Caki2 (cell line): ENCODE results near the gene DOC2A. TPM values are rescaled to one million over a fixed set of nuclear protein-coding genes. Genes with fewer than 3 reads are reported as not detected.
"Not testable (repeated sequence)": the region's sequence is repeated elsewhere in the genome, so short reads cannot be mapped to it uniquely, and the experiment has no call there.

Source experiments
- DNase-seq: peaks from one replicate; pipeline ENCODE4 v3.0.0-alpha.2; 2015; ENCODE audit warnings: low read depth
- in situ Hi-C: cut with HindIII; loops from 2 replicates; pipeline ENCODE4 v1.10.0; 2016; ENCODE audit warnings: low sequenced_read_pairs, low pct_unique_long_range_greater_than_20kb, mixed read lengths
- total RNA-seq: library from RNA; depleted of rRNA; stranded (reverse); fragments of >200 nt; shearing (Covaris generic); gene quantifications from 2 replicates; pipeline ENCODE4 v1.2.3, GENCODE V29; 2014; ENCODE audit warnings: low replicate concordance; rRNA removed

DOC2A gene
- total RNA-seq, 1 experiment from 2014 or later = 1.7 TPM

DNA sequence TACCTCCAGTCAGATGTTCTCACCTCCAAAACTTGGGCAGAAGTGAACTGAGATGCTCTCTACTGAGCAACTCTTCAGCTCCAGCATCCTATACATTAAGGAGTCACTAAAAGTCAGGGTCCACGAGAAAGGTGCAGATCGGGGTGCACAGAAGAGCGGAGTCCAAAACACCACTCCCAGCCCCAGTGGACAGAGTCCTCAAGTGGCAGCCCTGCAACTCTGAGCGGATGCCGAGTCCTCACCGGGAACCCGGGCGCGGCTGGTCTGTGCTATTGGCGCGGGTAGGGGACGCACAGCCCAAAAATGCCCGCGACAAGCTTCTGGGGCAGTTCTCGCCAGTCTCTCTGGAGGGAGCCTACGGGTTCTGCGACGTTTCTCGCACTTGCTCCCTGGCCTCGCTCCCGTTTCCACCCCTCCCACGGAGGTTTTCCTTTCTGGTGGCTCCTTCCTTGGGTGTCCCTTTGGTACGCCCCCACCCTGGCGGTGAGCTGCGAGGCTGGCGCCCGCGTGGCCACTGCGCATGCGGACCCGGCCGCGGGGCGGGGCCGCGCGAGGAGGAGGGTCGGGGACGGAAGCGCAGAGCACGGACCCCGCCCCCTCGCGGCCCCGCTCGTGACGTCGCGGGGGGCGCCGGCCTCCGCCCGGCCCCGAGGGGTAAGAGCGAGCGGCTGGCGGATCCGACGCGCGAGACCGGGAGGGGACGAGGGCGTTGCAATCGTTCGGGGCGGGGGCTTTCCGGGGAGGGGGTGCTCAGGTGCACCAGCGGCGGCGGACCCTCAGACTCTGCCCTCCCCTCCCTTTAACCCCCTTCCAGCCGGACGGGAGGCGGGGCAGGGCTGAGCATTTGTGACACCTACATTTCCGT lies 49.1 kb downstream of the DOC2A start, which contains the start of gene TMEM219:
Gene TMEM219, plus strand, starts transcription at position 601 of the 865 bp plus-strand sequence. CDS start 1,065 bp downstream, outside the sequence.
- peak; percentile 95 for DNase-seq
- in situ Hi-C loops = no loop called here

DNA sequence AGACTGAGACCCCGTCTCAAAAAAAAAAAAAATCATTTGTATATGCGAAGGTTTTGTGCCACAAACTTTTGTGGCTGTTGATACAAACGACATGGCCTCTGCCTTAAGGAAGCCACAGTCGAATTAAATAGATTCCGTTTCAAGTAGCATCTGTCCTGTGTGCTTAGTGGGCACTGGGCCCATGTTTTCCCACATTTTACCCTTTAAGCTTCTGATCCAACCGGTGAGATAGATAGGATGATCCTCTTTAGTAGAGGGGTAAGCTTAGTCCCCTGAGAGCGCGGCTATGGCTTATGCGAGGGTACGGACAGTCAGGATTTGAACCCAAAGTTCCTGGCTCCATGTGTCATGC lies 49.7 kb downstream of the DOC2A start:
- in situ Hi-C loops = no loop called here
- DNase-seq = no peak

DNA sequence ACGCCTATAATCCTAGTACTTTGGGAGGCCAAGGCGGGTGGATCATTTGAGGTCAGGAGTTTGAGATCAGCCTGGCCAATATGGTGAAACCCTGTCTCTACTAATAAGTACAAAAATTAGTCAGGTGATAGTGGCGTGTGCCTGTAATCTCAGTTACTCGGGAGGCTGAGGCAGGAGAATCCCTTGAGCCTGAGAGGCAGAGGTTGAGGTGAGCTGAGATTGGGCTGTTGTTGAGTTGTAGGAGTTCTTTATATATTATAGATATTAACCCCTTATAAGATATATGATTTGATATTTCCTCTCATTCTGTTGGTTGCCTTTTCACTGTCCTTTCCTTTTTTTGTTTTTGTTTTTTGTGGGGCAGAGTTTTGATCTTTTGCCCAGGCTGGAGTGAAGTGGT lies 51.0 kb downstream of the DOC2A start:
- in situ Hi-C loops, DNase-seq: not testable (repeated sequence)

DNA sequence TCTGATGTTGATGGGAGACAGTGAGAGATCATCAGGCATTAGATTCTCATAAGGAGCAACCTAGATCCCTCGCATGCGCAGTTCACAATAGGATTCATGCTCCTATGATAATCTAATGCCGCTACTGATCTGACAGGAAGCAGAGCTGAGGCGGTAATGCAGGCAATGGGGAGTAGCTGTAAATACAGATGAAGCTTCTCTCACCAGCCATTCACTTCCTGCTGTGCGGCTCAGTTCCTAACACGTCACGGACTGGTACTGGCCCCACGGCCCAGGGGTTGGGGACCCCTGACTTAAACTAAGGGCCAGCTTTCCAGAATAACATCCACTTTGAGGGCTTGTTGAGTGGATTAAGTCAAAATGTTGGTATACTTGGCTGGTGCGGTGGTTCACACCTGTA lies 51.5 kb downstream of the DOC2A start:
- no peak for DNase-seq
- in situ Hi-C loops = no loop called here

DNA sequence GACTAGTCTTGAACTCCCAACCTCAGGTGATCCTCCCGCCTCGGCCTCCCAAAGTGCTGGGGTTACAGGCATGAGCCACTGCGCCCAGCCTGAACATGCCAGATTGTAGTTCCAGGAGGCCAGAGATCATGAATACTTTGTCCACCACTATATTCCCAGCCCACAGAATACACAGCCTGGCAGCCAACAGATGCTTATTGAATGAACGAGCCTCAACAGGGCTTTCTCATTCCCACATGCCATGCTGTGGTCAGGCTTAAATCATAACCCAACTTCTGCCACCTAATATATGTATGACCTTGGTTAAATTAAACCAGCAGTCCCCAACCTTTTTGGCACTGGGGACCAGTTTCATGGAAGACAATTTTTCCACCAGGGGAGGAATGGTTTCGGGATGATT lies 52.1 kb downstream of the DOC2A start:
- in situ Hi-C loops = no loop called here
- no peak for DNase-seq

Other genes starting within 250 kb of the DOC2A start
- not detected in 2 replicates for gene ZG16, start 232.8 kb downstream of the DOC2A start, total RNA-seq
- gene KIF22, start 220.3 kb downstream of the DOC2A start, total RNA-seq = 168 and 188 TPM in 2 replicates
- 339 and 403 TPM in 2 replicates for gene MAZ, start 204.5 kb downstream of the DOC2A start, total RNA-seq
- not detected in 2 replicates for gene PRRT2, start 198.8 kb downstream of the DOC2A start, total RNA-seq
- 117 and 122 TPM in 2 replicates for gene PAGR1, start 194.9 kb downstream of the DOC2A start, total RNA-seq
- 282 and 291 TPM in 2 replicates for gene MVP, start 190.6 kb downstream of the DOC2A start, total RNA-seq
- 92.6 and 130 TPM in 2 replicates for gene CDIPT, start 147.8 kb downstream of the DOC2A start, total RNA-seq
- gene SEZ6L2, start 111.5 kb downstream of the DOC2A start, total RNA-seq = 50.1 and 68.9 TPM in 2 replicates
- gene ASPHD1, start 110.5 kb downstream of the DOC2A start, total RNA-seq = 53.6 and 71.5 TPM in 2 replicates
- gene KCTD13, start 84.8 kb downstream of the DOC2A start, total RNA-seq = 9.8 and 29.1 TPM in 2 replicates
- gene TMEM219, start 48.9 kb downstream of the DOC2A start, total RNA-seq = 129 and 252 TPM in 2 replicates
- 57.0 and 75.8 TPM in 2 replicates for gene TAOK2, start 37.2 kb downstream of the DOC2A start, total RNA-seq
- gene HIRIP3, start 15.4 kb downstream of the DOC2A start, total RNA-seq = 8.2 and 21.6 TPM in 2 replicates
- 131 and 229 TPM in 2 replicates for gene INO80E, start 14.8 kb downstream of the DOC2A start, total RNA-seq
- gene C16orf92, start 12.2 kb upstream of the DOC2A start, total RNA-seq = not detected in 2 replicates
- 1.4 and 3.4 TPM in 2 replicates for gene TLCD3B, start 20.2 kb upstream of the DOC2A start, total RNA-seq
- 1,849 and 1,917 TPM in 2 replicates for gene ALDOA, start 54.7 kb upstream of the DOC2A start, total RNA-seq
- 228 and 297 TPM in 2 replicates for gene PPP4C, start 65.0 kb upstream of the DOC2A start, total RNA-seq
- gene TBX6, start 80.9 kb upstream of the DOC2A start, total RNA-seq = 0.24 TPM in 1 of 2 replicates, not detected in the other
- gene YPEL3, start 85.2 kb upstream of the DOC2A start, total RNA-seq = 6.3 and 10.5 TPM in 2 replicates
- not detected in 2 replicates for gene GDPD3, start 102.5 kb upstream of the DOC2A start, total RNA-seq
- gene MAPK3, start 112.2 kb upstream of the DOC2A start, total RNA-seq = 36.2 and 81.1 TPM in 2 replicates
- 0.41 and 2.3 TPM in 2 replicates for gene CORO1A, start 172.6 kb upstream of the DOC2A start, total RNA-seq
- gene BOLA2B, start 182.6 kb upstream of the DOC2A start, total RNA-seq = 234 and 384 TPM in 2 replicates
- gene SLX1A, start 182.8 kb upstream of the DOC2A start, total RNA-seq = 9.5 and 53.4 TPM in 2 replicates
- 9.4 TPM in 1 of 2 replicates, not detected in the other for gene SULT1A3, start 188.2 kb upstream of the DOC2A start, total RNA-seq
- 0.43 and 0.78 TPM in 2 replicates for gene NPIPB13, start 237.5 kb upstream of the DOC2A start, total RNA-seq